Right lobe of liver (tissue), 4 donors: ENCODE results near the gene OR7G3.

Source experiments
- POLR2A ChIP-seq: fragments of 450-650 bp; IDR thresholded peaks from one replicate; pipeline ENCODE4 v1.6.1; 2017; ENCODE audit warnings: antibody characterized with exemption, mild to moderate bottlenecking
- TF ChIP-seq, protein P1 (sequence below), 4 donors: fragments of 200-600 bp in 3 of 4; fragments of 450-650 bp in 1 of 4; IDR thresholded peaks; one replicate each; pipeline versions ENCODE4 v1.5.1 to v1.8.0; 2016 to 2022; ENCODE audit warnings: antibody characterized with exemption in 4 of 4, mild to moderate bottlenecking in 2 of 4
- donor health status: DM: no; HTN: no; CAD: no.
- donor health status: DM: no; HTN: no; CAD: no.
- donor health status: DM: no; HTN: yes; CAD: no.

DNA sequence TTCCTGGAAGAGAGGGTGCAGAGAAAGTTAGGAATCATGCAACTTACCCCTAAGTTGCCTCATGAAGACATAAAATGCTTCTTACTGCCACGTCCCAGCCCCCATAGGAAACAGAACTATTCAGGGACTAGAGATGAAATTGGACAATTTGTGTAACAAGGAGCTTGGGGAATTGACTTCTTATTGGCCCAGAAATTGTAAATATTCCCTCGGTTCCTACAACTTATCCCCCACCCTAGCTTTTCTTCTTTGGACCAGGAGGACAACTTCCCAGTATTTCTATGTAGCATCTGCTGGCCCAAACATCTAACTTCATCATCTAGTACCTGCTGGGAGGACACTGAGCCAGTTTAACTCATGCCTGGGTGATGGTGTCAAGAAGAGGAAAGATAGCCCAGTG is 40.0 kb downstream of the OR7G3 start, which contains the start of gene OR1M1:
- TF ChIP-seq, protein P1, sequence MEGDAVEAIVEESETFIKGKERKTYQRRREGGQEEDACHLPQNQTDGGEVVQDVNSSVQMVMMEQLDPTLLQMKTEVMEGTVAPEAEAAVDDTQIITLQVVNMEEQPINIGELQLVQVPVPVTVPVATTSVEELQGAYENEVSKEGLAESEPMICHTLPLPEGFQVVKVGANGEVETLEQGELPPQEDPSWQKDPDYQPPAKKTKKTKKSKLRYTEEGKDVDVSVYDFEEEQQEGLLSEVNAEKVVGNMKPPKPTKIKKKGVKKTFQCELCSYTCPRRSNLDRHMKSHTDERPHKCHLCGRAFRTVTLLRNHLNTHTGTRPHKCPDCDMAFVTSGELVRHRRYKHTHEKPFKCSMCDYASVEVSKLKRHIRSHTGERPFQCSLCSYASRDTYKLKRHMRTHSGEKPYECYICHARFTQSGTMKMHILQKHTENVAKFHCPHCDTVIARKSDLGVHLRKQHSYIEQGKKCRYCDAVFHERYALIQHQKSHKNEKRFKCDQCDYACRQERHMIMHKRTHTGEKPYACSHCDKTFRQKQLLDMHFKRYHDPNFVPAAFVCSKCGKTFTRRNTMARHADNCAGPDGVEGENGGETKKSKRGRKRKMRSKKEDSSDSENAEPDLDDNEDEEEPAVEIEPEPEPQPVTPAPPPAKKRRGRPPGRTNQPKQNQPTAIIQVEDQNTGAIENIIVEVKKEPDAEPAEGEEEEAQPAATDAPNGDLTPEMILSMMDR (IDR thresholded peaks at IDR 0.05): no peak
- TF ChIP-seq POLR2A: no peak
